Panc1 (cell line): ENCODE measurements around the gene MAP3K4. TPM values are rescaled to one million over a fixed set of nuclear protein-coding genes. Genes with fewer than 3 reads are reported as not detected.

Experiments
- ATAC-seq: fragments of 200-7000 bp; cut with Tn5 transposase; 2 replicates; pipeline ENCODE4 v1.9.1; 2020; ENCODE audit warnings: mild to moderate bottlenecking, moderate library complexity
- BruUV-seq: library from RNA; stranded (reverse); fragments of 400-500 nt; replicated peaks from 2 replicates; lab custom pipeline; 2021; lab: Mats Ljungman, UMichigan
- CTCF ChIA-PET: fragments of 300-600 bp; sonication (Branson Sonifier 250); formaldehyde crosslinking; loops from one replicate; lab custom pipeline; 2022; ENCODE audit warnings: antibody characterized with exemption; lab: Charles Lee
- POLR2A ChIA-PET: fragments of 300-600 bp; sonication (Branson Sonifier 250); formaldehyde crosslinking; loops from one replicate; lab custom pipeline; 2022; ENCODE audit warnings: antibody characterized with exemption; lab: Charles Lee
- DNase-seq: peaks from one replicate; pipeline ENCODE4 v3.0.0-alpha.2; 2010; ENCODE audit warnings: low read depth, low spot score
- H3K27ac ChIP-seq: 2 replicates; pipeline ENCODE4 v1.5.1; 2011; ENCODE audit warnings: mild to moderate bottlenecking, low read length, inconsistent platforms
- H3K27me3 ChIP-seq: fragments of 200-500 bp; sonication (Bioruptor generic); 2 replicates; pipeline ENCODE4 v1.6.0; 2014; ENCODE audit warnings: low read length, inconsistent platforms; ENCODE audit not compliant: control insufficient read depth, insufficient read depth
- H3K36me3 ChIP-seq: fragments of 200-500 bp; sonication (Bioruptor generic); 2 replicates; pipeline ENCODE4 v1.5.1; 2014; ENCODE audit warnings: inconsistent platforms, mild to moderate bottlenecking, low read length, moderate library complexity; ENCODE audit not compliant: control insufficient read depth, insufficient read depth
- H3K4me1 ChIP-seq: 2 replicates; pipeline ENCODE4 v1.5.1; 2011; ENCODE audit warnings: inconsistent platforms, mild to moderate bottlenecking, low read length, moderate library complexity; ENCODE audit not compliant: control insufficient read depth, insufficient read depth
- H3K4me3 ChIP-seq, 2 experiments: 2 replicates each; pipeline ENCODE4 v1.5.1; 2011 to 2012; ENCODE audit warnings: low read depth in 2 of 2, low read length in 2 of 2, mild to moderate bottlenecking in 2 of 2, inconsistent platforms in 1 of 2, moderate library complexity in 1 of 2
- H3K9me3 ChIP-seq: fragments of 200-500 bp; sonication (Bioruptor generic); 2 replicates; pipeline ENCODE4 v1.5.1; 2014; ENCODE audit warnings: low read depth, mild to moderate bottlenecking, inconsistent platforms, low read length, moderate library complexity; ENCODE audit not compliant: control insufficient read depth, insufficient read depth
- CTCF ChIP-seq: fragments of 450-650 bp; IDR thresholded peaks from 2 replicates; pipeline ENCODE4 v1.5.1; 2017; ENCODE audit warnings: mild to moderate bottlenecking
- POLR2AphosphoS5 ChIP-seq: IDR thresholded peaks from 2 replicates; pipeline ENCODE4 v1.6.1; 2012; ENCODE audit warnings: mild to moderate bottlenecking, low read depth, low read length, moderate library complexity
- REST ChIP-seq, 2 experiments: IDR thresholded peaks; 2 replicates each; pipeline ENCODE4 v1.6.1; 2011 to 2012; ENCODE audit warnings: low read depth in 2 of 2, control low read depth in 1 of 2, low read length in 1 of 2, mild to moderate bottlenecking in 1 of 2, moderate library complexity in 1 of 2; ENCODE audit not compliant: insufficient read depth in 1 of 2
- SIN3A ChIP-seq: IDR thresholded peaks from 2 replicates; pipeline ENCODE4 v1.6.1; 2012; ENCODE audit warnings: low read depth, mild to moderate bottlenecking, low read length, moderate library complexity, borderline replicate concordance; ENCODE audit not compliant: insufficient read depth
- TCF7L2 ChIP-seq: IDR thresholded peaks from 2 replicates; pipeline ENCODE4 v1.6.1; 2011; ENCODE audit warnings: mild to moderate bottlenecking, low read depth, low read length, inconsistent platforms
- in situ Hi-C: cut with HindIII; loops from 2 replicates; pipeline ENCODE4 v1.10.0; 2016; ENCODE audit warnings: low sequenced_read_pairs, low pct_unique_long_range_greater_than_20kb
- intact Hi-C: fragments of 100-400 bp; cut with micrococcal nuclease; formaldehyde crosslinking; loops from one replicate; pipeline ENCODE4 v1.10.0; 2022; ENCODE audit not compliant: unreplicated experiment
- total RNA-seq: library from RNA; stranded (reverse); gene quantifications from one replicate; pipeline ENCODE4 v1.2.1, GENCODE V29; 2021; ENCODE audit not compliant: unreplicated experiment

Gene MAP3K4
- total RNA-seq, 1 experiment from 2014 or later, result 49.3 TPM

- no peaks in the 10 kb centered on the region for H3K4me1 ChIP-seq
- DNase-seq (no peak), ATAC-seq (no peak)
- no TSS peak for BruUV-seq
- POLR2A ChIA-PET, result no interaction called here
- no peaks in the 10 kb centered on the region for H3K9me3 ChIP-seq
- intact Hi-C loops, result no loop called here
- H3K27me3 ChIP-seq, result no peaks in the 10 kb centered on the region
- in situ Hi-C loops, result no loop called here
- CTCF ChIA-PET, result no interaction called here
- H3K27ac ChIP-seq, result no peak overlapping the region
- no peak overlapping the region for H3K4me3 ChIP-seq
- TF ChIP-seq SIN3A (no peak), TCF7L2 (no peak), REST (IDR thresholded peaks at IDR 0.05; ENCODE audit: insufficient read depth in 1 of 2, low read depth in 2 of 2, low read length in 1 of 2) (no peak), CTCF (no peak), POLR2AphosphoS5 (no peak)
- peaks cover 3% of the 10 kb centered on the region; the same call in 1 of the 2 replicates for H3K36me3 ChIP-seq
These were observed 88.1 kb downstream of the MAP3K4 start for GRCh38 chr6:161079566-161080262.

- H3K36me3 ChIP-seq, result peaks cover 3% of the 10 kb centered on the region; the same call in 1 of the 2 replicates
- ChIA-PET CTCF (no interaction called here), POLR2A (no interaction called here)
- H3K27ac ChIP-seq, result no peak overlapping the region
- no peaks in the 10 kb centered on the region for H3K4me1 ChIP-seq
- in situ Hi-C loops (no loop called here), intact Hi-C loops (no loop called here)
- BruUV-seq, result no TSS peak
- ATAC-seq, result no peak
- H3K27me3 ChIP-seq, result no peaks in the 10 kb centered on the region
- H3K9me3 ChIP-seq, result no peaks in the 10 kb centered on the region
- DNase-seq, result no peak
- H3K4me3 ChIP-seq, result no peak overlapping the region
- TF ChIP-seq SIN3A (no peak), POLR2AphosphoS5 (no peak), CTCF (no peak), TCF7L2 (no peak), REST (IDR thresholded peaks at IDR 0.05; ENCODE audit: insufficient read depth in 1 of 2, low read depth in 2 of 2, low read length in 1 of 2) (no peak)
These were observed 88.8 kb downstream of the MAP3K4 start for GRCh38 chr6:161080263-161080970.
